ENCODE data around the gene BCOR.
A peak's percentile ranks its signal among the peaks of the same experiment; 100 is the strongest.

BCOR gene

GRCh38 chrX:40012868-40013265, 84.9 kb downstream of the BCOR start:
- no peak for TF ChIP-seq CTCF (IDR thresholded peaks at IDR 0.05; ENCODE audit: low read length, missing control alignments)
- peak overlapping the region; percentile 53 for H3K4me3 ChIP-seq (replicated peaks; ENCODE audit: low read depth, low read length)
- peak; percentile 38 for DNase-seq (ENCODE audit: low read depth)

GRCh38 chrX:40012039-40012867, 85.5 kb downstream of the BCOR start:
- TF ChIP-seq CTCF (IDR thresholded peaks at IDR 0.05; ENCODE audit: low read length, missing control alignments), result no peak
- H3K4me3 ChIP-seq (replicated peaks; ENCODE audit: low read depth, low read length), result no peak overlapping the region
- DNase-seq (ENCODE audit: low read depth), result peak; percentile 57

- no peak for DNase-seq (ENCODE audit: low read depth)
- H3K4me3 ChIP-seq (replicated peaks; ENCODE audit: low read depth, low read length), result no peak overlapping the region
- no peak for TF ChIP-seq CTCF (IDR thresholded peaks at IDR 0.05; ENCODE audit: low read length, missing control alignments)
Observed at GRCh38 chrX:40011322-40012038, 86.3 kb downstream of the BCOR start.

GRCh38 chrX:40010550-40011321, 87.0 kb downstream of the BCOR start:
- H3K4me3 ChIP-seq (replicated peaks; ENCODE audit: low read depth, low read length), result no peak overlapping the region
- TF ChIP-seq CTCF (IDR thresholded peaks at IDR 0.05; ENCODE audit: low read length, missing control alignments), result no peak
- no peak for DNase-seq (ENCODE audit: low read depth)

- no peak for TF ChIP-seq CTCF (IDR thresholded peaks at IDR 0.05; ENCODE audit: low read length, missing control alignments)
- H3K4me3 ChIP-seq (replicated peaks; ENCODE audit: low read depth, low read length), result no peak overlapping the region
- DNase-seq (ENCODE audit: low read depth), result no peak
Observed at GRCh38 chrX:40009890-40010289, 87.9 kb downstream of the BCOR start.

- TF ChIP-seq CTCF (IDR thresholded peaks at IDR 0.05; ENCODE audit: low read length, missing control alignments), result no peak
- no peak for DNase-seq (ENCODE audit: low read depth)
- no peak overlapping the region for H3K4me3 ChIP-seq (replicated peaks; ENCODE audit: low read depth, low read length)
Observed at GRCh38 chrX:40009462-40009851, 88.3 kb downstream of the BCOR start.
